22Rv1 (cell line): ENCODE results near the gene GPBP1L1.
A peak's percentile ranks its signal among the peaks of the same experiment; 100 is the strongest.

Experiments
- H3K27ac ChIP-seq: fragments of 450-650 bp; 2 replicates; pipeline ENCODE4 v1.5.1; 2017
- ZFX ChIP-seq: fragments of 450-650 bp; IDR thresholded peaks from 2 replicates; pipeline ENCODE4 v1.6.1; 2017; ENCODE audit warnings: antibody characterized with exemption, borderline replicate concordance
- TF ChIP-seq, protein P1 (sequence below): fragments of 450-650 bp; IDR thresholded peaks from 2 replicates; pipeline ENCODE4 v1.5.1; 2017; ENCODE audit warnings: mild to moderate bottlenecking

Gene GPBP1L1

DNA sequence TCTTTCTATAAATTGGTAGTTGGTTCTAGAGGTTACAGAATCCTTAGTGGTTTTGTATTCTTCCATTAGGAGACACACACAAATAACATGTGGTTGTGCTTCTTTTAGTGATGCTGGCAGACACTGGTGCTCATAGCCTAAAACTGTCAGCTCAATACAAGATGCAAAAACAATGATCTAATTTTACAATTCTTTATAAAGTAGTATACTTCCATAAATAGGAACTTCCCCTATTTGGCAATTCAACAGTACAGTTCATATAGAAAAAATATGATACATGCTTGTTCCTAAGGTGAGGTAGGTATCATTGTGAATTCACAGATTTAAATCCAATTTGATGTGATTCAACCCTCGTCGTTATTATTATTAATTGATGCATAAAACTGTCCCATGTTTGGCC, 41.7 kb downstream of the GPBP1L1 start:
- TF ChIP-seq ZFX = no peak
- TF ChIP-seq, protein P1, sequence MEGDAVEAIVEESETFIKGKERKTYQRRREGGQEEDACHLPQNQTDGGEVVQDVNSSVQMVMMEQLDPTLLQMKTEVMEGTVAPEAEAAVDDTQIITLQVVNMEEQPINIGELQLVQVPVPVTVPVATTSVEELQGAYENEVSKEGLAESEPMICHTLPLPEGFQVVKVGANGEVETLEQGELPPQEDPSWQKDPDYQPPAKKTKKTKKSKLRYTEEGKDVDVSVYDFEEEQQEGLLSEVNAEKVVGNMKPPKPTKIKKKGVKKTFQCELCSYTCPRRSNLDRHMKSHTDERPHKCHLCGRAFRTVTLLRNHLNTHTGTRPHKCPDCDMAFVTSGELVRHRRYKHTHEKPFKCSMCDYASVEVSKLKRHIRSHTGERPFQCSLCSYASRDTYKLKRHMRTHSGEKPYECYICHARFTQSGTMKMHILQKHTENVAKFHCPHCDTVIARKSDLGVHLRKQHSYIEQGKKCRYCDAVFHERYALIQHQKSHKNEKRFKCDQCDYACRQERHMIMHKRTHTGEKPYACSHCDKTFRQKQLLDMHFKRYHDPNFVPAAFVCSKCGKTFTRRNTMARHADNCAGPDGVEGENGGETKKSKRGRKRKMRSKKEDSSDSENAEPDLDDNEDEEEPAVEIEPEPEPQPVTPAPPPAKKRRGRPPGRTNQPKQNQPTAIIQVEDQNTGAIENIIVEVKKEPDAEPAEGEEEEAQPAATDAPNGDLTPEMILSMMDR = no peak
- H3K27ac ChIP-seq = peak overlapping the region; percentile 33

DNA sequence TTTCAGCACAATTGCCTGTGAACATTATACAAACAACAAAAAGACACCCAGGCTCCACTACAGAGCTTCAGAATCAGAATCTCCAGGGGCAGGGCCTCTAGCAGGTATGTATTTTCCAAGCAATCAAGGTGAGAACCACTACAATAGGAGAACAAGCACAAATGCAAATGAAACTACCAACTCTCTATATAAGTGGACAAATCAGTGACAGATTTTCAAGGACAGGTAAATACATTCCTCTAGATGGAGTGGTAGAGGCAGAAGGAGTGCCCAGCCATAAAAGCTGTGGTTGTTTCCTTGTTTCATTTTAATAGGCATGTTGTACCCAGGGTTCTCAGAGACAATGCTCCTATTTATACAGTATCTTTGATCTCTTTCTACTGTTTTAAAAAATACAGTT, 42.4 kb downstream of the GPBP1L1 start:
- peak overlapping the region; percentile 33 for H3K27ac ChIP-seq
- TF ChIP-seq, protein P1 = peak; percentile 47
- no peak for TF ChIP-seq ZFX

DNA sequence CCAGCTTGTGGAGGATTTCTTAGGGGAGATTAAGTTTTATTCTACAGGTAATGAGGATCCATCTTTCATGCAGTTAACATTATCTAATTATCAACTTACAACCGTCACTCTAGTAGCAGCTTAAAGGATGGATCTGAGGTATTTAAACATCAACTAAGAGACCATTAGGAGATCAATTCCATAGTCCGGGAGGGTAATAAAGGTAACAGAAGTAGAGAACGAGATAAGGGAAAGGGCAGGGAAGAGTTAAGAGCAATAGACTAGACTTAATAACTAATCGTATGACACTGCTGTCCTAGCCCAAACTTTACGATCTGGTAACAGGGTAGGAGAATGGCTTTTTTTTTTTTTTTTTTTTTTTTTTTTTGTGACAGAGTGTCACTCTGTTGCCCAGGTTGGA, 43.0 kb downstream of the GPBP1L1 start:
- TF ChIP-seq ZFX = no peak
- TF ChIP-seq, protein P1 = no peak
- H3K27ac ChIP-seq = peak overlapping the region; percentile 33; the same call in 1 of the 2 replicates

DNA sequence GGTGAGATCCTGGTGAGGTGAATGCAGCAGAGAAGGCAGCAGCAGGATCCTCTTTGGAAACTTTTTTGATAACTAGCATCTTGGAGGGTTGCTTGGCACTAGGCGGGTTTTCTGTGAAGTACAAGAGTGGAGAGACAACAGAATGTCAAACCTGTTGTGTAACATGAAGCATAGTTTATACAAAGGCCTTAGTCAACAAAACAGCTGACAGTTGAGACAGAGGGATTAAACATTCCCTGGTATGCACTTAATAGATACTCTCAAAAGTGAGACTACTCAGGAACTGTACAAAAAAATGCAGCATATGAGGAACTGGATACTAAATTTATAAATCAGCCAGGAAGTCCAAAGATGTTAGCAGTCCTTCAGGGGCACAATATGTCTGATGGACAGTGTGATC, 46.0 kb downstream of the GPBP1L1 start:
- TF ChIP-seq, protein P1 = no peak
- no peak for TF ChIP-seq ZFX
- no peak overlapping the region for H3K27ac ChIP-seq

DNA sequence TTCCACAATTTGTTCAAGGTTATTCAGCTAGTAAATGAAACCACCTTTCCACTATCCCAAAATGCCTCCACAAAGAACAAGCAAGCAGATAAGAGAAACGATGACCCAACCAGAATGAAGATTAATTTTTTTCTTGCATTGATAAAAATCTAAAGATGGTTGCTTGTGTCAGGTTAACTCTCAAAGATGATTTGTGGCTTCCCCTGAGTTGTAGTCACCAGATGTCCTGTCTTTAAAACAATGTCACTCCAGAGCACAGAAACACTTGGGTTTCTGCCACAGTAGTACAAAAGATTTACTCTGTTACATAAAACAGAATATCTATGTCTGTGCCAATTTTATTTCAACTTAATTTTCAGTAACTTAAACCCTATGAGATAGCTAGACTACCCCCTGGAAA, 51.1 kb downstream of the GPBP1L1 start:
- TF ChIP-seq, protein P1 = no peak
- no peak for TF ChIP-seq ZFX
- peak overlapping the region; percentile 14; the same call in 1 of the 2 replicates for H3K27ac ChIP-seq

DNA sequence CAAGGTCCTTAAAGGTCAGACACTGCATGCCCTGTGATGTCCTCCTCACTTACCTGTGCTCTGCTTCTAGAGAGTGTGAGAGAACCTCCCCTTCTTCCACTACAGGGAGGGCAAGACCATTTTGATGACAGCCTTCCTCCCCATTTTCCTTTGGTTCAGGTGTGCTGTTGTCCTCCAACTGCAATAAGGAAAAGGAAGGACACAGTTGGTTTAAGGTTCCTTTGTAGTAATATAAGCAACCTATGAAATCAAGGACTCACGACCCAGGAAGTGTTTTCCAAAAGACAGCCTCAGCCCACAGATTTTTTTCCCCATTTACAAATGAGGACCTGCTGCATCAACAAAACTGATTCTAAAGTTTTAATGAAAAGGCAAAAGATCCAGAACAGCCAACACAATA, 55.9 kb downstream of the GPBP1L1 start:
- TF ChIP-seq, protein P1 = no peak
- TF ChIP-seq ZFX = no peak
- H3K27ac ChIP-seq = no peak overlapping the region

DNA sequence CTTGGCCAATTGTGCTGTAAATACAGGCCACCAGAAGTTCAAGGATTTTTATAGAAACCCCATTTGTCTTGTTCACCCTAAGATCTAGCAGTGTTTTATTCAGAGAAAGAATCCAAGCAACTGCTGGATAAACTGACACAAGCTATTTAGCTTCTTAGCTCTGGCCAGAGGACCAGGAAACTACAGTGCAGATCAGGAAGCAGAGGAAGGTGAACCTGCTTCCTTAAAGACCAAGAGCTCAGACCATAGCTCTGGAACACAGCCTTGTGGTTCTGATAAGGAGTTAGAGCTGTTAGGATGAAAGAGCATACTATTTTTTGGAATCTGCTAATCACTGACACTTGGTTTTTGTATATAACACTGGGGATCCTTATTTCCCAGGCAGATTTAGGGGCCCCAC, 57.3 kb downstream of the GPBP1L1 start:
- TF ChIP-seq, protein P1 = no peak
- no peak for TF ChIP-seq ZFX
- H3K27ac ChIP-seq = no peak overlapping the region
